AG10803 (cell line): ENCODE data around the gene ACP6.

Source experiments
- DNase-seq: peaks from one replicate; pipeline ENCODE4 v3.0.0; 2010; ENCODE audit warnings: low read depth
- H3K4me3 ChIP-seq: 2 replicates; pipeline ENCODE4 v1.5.1; 2011; ENCODE audit warnings: mild to moderate bottlenecking, low read length, control low read depth
- TF ChIP-seq, protein P1 (sequence below): conservative IDR thresholded peaks from 2 replicates; pipeline ENCODE4 v1.5.1; 2011; ENCODE audit warnings: mild to moderate bottlenecking, low read length, control low read depth, inconsistent platforms

The ACP6 gene

DNA sequence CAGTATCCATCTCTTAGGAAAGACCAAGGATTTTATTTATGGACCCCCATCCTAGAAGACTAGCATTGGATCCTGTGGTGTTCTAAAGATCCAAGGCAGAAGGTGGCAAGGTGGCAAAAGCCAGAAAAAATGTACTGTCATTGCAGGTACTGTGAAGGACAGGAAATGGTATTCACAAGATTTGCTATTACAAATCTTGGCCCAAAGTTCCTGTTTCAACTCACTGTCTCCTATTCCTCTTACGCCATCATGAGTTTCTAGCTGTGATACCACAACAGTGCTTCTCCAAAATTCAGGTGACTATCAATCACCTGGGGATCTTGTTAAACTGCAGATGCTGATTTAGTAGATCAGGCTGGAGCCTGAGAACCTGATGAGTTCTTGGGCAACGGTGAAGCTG, 21.4 kb downstream of the ACP6 start:
- no peak overlapping the region for H3K4me3 ChIP-seq
- TF ChIP-seq, protein P1, sequence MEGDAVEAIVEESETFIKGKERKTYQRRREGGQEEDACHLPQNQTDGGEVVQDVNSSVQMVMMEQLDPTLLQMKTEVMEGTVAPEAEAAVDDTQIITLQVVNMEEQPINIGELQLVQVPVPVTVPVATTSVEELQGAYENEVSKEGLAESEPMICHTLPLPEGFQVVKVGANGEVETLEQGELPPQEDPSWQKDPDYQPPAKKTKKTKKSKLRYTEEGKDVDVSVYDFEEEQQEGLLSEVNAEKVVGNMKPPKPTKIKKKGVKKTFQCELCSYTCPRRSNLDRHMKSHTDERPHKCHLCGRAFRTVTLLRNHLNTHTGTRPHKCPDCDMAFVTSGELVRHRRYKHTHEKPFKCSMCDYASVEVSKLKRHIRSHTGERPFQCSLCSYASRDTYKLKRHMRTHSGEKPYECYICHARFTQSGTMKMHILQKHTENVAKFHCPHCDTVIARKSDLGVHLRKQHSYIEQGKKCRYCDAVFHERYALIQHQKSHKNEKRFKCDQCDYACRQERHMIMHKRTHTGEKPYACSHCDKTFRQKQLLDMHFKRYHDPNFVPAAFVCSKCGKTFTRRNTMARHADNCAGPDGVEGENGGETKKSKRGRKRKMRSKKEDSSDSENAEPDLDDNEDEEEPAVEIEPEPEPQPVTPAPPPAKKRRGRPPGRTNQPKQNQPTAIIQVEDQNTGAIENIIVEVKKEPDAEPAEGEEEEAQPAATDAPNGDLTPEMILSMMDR = no peak

DNA sequence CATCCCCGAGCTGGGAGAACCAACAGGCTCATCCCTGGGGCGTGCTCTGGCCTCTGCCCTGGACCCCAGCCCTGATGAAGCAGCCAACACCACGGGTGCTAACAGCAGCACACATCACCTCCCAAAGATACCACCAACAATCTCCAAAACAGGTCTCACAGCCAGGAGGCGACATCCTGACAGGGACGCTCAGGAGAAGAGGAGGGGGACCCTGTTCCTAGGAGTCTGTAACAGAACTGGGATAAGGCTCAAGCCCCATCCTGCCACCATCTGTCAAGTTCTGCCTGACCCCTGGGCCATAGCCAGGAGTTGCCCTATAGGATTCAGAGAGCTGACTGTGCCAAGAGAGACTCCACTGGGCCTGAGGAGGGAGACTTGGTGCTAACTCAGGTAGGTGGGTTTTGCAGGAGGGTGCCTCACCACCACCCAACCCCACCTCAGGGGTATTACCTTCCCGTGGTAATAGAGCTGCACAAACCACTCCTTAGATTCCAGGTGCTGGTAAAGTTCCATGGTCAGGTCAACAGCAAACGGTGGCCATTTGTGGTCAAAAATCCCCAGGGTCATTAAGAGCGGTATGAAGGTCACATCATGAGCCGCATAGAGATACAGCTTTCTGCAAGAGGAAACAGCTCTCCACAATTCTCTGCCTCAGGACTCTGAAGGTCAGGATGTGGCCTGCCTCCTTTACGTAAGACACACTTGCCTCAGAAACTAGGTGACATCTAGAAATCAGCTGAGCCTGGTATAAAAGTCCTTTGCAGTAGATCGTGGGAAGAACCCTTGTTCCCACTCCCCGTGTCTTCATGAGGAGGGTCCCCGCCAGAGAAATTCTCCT, 22.3 kb downstream of the ACP6 start:
- no peak overlapping the region for H3K4me3 ChIP-seq
- DNase-seq = no peak
- TF ChIP-seq, protein P1 = no peak

More for the DNA sequence above, 21.4 kb downstream of the ACP6 start:
- no peak for DNase-seq

DNA sequence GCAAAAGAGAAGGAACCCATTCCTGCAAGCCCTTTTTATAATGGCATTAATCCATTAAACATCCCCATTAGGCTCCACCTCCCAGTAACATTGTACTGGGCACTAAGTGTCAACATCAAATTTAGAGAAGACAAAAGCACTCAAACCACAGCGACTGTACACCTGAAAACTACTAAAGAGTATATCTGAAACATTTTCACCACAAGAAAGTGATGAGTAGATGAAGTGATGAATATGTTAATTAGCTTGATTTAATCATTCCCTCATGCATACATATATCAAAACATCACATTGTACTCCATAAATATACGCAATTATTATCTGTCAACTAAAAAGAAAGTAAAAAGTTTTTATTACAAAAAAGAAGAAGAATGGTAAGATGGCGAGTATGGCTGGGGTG, 26.4 kb downstream of the ACP6 start:
- DNase-seq = no peak
- no peak overlapping the region for H3K4me3 ChIP-seq
- TF ChIP-seq, protein P1 = no peak

DNA sequence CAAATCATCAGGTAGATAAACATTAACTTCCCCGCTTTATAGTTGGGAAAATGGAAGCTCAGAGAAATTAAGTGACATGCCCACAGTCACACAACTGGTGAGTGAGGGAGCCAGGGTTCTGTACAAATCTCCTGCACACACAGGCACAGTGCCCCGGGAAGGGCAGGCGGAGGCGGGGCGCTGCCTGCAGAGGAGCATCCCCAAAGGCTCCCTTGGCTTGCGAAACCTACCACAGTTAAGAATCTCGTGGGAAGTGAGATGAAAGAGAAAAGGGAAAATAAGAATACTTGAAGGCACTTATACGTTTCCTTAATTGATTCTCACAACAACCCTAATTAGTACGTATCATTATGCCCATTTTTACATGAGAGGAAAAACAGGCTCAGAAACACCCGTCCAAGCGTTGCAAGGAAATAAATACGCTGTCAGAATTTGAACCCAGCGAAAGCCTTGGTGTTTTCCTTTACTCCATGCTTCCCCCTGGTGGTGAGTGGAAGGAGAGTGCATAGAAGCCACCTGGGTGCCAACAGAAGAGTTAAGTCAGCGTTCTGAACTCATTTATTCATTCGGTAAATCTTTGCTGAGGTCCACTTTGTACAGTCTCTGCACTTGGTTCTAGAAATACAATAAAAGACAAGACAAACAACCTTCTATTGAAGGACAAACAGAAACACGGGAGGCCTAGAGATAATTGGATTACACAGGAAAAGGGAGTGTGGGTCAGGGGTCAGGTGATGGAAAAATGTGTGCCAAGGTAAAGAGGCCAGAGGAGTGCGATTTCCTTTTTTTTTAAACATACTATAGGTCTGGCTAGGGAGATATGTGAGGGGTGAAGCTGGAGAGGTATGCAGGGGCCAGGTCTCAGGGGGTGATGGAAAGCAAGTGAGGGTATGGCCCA, 28.4 kb downstream of the ACP6 start:
- TF ChIP-seq, protein P1 = peak; percentile 90
- H3K4me3 ChIP-seq = no peak overlapping the region
- peak; percentile 41 for DNase-seq

DNA sequence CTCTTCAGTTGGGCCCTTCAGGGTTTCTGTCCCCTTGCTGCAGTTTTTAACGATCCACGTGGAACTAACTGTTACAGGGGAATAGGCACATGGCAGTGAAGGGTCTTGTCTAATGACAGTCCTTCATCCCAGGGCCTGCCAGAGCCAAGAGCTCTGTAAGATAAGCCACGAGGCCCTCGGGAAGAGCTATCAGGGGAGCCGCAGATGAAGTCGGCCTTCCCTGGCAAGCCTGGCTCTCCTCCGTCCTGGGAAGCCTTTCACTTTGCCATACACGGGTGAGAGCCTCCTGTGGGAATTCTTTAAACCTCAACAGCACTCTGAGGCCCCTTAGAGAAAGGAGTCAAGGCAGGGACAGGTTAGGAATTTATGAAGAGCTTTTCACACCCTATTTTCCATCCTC, 29.0 kb downstream of the ACP6 start:
- TF ChIP-seq, protein P1 = no peak
- no peak for DNase-seq
- no peak overlapping the region for H3K4me3 ChIP-seq

DNA sequence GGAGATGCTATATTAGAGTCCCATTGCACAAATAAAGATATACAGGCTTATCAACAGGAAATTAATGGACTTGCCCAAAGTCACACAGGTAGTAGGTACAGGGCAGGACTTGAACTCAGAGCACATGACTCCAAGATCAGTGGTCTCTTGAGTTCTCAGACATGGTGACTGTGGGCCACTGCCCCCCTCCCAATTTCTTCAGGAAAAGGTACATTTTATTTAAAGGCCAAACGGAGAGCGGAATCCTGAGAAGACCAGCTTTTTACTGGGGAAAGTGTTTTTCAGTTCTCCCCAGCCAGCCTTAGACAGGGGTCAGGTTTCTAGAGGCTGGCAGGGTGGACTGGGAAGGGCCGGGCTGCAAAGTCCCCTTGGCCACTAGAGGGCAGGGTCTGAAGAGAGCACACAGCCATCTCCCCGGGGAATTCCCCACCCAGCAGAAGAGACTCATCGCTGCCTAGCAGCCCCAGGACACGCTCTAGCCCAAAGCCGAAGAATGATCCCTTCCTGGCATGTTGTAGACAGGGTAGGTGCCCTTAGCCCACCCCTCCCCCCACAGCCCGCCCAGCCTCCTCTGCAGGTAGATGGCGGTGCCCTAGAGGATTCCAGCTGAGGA, 29.7 kb downstream of the ACP6 start:
- TF ChIP-seq, protein P1 = peak; percentile 80
- no peak overlapping the region for H3K4me3 ChIP-seq
- peak; percentile 80 for DNase-seq
